CD1c-positive myeloid dendritic cell (primary cell): ENCODE results near the gene ZHX3.
A peak's percentile ranks its signal among the peaks of the same experiment; 100 is the strongest.
"Not testable (repeated sequence)": the region's sequence is repeated elsewhere in the genome, so short reads cannot be mapped to it uniquely, and the experiment has no call there.

Experiments
- DNase-seq: peaks from one replicate; pipeline ENCODE4 v3.0.0-alpha.2; 2016; ENCODE audit errors: extremely low spot score

Gene ZHX3

DNA sequence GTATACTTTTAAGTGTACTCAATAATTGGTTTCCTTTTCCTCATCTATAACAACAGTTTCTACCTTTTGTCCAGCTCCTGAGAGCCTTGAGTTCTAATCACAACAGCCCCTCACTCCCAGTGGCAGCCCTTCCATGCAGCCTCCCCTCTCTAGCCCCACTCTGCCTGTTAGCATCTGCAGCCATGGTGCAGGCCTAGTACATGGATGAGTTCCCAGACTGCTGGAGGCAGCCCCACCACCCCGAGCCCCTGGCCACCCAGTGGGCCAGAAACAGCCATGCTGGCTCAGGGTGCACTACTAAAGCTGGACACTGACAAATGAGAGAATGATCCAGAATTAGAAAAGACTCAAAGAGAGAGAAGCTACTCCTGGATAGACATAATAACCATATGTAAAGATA is 13.4 kb upstream of the ZHX3 start:
- DNase-seq = no peak

DNA sequence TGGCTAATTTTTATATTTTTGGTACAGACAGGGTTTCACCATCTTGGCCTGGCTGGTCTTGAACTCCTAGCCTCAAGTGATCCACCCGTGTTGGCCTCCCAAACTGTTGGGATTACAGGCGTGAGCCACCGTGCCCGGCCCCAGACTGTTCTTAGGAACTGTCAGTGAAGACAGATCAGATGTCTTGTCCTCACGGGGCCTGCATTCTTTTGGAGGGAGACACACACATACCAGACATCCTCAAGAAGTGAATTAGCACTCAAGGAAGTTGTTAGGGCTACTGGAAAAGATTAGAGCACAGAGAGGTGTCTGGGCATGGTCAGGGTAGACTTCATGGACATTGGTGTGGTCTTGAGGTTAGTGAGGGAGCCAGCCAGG is 12.8 kb upstream of the ZHX3 start:
- no peak for DNase-seq

DNA sequence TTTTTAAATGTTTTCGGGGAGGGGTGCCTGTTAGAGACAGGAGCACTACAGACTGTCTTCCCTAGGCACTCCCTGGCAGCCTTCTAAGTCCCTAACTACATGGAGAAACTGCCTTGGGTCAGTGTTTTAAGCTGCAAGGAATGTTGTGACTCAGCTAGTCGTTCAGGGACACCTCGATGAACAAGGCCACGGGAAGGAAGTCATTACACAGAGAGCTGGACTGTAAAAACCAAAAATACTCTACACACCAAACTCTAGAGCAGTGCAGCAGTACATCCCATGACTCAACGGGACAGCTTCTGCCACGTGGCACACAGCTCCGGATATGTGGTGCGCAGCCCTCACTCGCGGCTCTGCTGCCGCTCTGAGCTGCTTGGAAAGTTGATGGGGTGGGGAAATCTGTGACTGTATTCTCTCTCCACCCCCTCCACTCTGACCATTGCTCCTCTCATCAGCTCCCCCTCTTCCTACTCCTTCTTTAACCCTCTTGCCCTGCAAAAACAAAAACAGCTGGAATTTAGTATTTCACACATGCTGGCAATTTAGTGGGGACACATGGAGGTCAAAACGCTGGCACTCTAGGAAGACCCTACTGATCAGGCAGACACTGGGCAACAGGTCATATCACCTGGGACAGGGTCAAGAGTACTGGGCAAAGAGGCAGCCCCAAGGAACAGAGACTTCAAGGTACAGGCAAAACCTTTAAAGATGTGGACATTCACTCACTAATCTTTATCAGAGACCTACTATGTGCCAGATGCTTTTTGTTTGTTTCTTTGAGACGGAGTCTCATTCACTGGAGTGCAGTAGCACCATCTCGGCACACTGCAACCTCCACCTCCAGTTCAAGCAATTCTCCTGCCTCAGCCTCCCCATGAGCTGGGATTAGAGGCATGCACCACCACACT is 12.2 kb upstream of the ZHX3 start:
- peak; percentile 32 for DNase-seq

DNA sequence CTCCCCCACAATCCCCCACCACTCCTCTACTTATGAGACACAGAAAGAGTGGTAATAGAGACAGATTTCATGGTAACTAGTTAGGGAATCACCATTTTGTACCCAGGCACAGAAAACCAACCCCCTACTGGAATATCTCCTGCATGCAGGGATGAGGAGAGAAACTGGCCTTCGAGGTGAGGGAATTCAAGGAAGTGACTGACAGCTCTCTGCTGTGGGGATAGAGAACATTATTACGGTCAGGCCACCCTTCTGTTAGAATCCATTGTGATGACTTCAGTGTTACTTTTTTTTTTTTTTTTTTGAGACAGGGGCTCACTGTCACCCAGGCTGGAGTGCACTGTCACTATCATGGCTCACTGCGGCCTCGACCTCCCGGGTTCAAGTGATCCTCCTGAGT is 9.6 kb upstream of the ZHX3 start:
- DNase-seq = no peak

DNA sequence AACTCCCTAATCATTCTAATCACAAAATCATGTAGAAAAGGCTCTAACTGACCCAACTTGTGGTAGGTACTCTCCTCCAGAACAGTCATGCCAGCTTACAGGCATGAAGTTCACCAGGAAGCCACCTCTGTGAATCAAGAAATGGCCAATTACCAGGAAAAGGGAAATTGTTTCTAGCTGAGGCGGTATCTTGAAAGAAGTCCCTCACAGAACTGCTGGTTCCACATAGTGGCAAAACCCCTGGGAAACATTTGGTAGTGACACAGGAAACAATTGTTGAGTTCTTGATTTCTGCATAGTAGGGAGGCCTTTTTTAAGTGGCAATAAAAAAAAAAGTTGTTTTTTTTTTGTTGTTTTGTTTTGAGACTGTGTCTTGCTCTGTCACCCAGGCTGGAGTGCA is 3.4 kb upstream of the ZHX3 start:
- peak; percentile 50 for DNase-seq

DNA sequence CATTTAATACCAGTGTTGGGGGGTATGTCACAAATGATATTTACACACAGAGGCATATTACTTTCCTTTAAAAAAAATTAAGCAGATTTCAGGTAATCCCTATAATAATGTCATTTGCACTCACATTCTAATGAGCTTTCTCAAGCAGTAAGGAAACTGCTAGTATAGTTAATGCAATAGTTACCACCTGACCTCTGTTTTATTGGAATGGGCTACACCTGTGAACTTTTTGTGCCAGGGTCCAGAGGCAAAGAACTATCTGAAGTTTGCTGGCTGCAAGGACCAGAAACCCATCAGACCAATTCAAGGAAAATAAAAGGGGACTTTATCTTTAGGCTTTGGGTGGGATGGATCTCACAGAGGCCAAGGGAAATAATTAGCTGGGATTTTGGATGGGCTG is 2.9 kb upstream of the ZHX3 start:
- DNase-seq = no peak

DNA sequence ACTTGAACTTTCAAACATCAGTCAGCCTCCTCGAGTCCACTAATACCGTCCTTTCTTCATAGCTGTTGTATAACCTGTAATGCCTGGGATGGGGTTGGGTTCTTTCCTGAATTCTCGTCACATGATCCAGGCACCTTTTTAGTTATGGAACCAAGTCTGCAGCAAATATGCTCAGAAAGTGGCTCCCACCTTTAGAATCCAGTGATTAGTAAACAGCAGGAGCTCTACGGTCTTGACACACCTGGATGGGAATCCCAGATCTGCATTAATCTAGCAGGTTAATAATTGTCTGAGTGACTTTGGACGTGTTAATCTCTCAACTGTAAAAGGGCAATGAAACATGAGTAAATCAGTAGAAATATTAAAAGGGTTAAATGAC is 729 bp upstream of the ZHX3 start:
- DNase-seq = no peak

DNA sequence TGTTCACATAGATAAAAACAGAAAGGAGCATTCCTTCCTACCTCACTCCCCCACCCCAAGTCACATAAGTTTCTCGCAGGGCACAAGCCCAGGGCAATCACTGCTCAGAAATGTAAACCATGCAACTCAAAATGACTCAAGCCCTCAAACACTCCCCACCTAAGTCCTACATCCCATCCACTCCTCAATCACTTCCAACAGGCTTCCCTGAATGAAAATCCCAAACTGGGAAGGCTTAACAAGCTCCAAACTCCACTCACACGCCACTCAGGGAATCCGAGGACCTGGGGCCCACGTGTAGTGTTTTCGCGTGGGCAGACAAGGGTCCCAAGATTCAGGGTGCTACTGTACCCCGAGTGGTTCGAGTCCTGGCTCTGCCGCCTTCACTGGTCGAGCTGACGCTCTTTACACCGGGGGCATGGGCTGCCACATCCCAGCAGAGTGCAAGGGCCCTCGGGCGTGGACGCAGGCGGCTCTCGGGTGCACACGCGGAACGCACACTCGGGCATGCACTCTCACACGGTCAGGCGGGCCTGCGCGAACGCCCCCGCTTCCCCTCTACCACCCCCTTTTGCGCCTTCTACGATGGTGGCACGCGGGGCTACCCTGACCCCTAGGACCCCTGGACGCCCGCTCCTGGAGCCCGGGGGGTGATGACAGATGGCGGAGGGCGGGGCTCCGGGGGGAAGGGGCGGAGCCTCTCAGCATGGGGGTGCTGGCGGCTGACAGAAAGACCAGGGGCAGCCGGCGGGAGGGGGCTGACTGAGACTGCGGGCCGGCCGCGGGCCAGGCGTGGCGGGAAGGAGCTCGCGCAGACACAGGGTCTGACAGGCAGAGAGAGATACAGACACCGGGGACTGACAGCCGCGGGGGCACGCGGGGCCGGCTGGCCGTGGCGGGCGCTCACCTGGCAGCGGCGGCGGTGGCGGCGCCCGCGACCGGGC is 657 bp downstream of the ZHX3 start:
- DNase-seq = peak; percentile 73

DNA sequence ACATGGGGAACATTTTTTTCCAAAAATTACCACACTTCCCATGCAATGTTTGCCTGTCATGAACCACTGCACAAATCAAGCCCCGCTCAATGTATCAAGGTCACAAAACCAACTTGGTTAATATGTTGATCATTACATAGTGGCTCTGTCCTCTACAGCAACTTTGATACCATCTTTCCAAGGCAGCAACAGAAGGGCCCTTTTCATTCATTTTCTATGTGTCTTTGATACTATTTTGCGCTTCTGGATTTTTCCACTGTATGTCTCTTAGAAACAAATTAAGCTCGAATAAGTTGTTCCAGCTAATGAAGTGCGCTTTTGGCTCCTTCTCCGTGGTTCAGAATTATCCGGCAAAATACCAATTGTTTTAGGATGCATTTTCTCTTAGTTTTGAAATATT is 1.5 kb downstream of the ZHX3 start:
- DNase-seq = no peak

DNA sequence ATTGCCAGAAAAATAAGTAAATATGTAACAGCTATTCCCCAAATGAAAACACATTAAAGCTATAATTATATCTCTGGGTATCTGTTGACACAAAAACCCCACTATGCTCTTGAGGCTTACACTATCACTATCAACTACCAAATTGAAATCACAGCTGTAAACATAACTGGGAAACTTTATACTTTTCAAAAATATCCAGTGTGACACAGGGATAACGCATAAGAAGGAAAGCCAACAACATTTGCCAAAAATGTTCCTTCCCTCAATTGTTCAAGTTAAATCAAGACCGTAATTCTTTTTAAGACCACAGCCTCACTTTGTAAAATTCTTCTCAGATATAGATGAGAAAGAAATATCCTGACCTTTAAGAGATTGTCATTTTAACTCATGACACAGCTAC is 3.1 kb downstream of the ZHX3 start:
- DNase-seq = no peak

DNA sequence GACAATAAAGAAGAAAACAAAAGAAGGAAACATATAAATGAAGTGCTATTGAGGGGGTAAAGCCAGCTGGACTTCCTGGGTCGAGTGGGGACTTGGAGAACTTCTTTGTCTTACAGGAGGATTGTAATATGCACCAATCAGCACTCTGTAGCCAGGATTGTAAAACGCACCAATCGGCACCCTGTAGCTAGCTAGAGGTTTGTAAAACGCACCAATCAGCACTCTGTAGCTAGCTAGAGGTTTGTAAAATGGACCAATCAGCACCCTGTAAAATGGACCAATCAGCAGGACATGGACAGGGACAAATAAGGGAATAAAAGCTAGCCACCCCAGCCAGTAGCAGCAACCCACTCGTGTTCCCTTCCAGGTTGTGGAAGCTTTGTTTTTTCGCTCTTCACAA is 5.5 kb downstream of the ZHX3 start:
- not testable (repeated sequence) for DNase-seq

DNA sequence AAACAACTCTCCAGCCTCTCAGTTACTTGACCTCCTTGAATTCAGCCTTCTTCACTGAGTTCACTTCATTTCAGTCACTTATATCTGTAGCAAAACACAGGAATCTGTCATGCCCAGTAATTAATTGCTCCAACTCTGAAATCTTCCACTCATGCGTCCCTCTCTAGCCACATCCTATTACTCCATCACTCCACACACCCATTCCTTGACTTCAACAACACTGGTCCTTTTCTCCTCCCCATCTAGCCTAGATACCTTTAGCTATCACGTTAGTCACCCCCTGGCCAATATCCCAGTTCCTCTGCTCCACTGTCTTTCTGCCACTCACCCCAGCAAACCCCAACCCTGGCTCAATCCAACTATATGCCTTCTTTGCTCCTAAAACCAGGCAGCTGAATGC is 7.7 kb downstream of the ZHX3 start:
- DNase-seq = no peak

DNA sequence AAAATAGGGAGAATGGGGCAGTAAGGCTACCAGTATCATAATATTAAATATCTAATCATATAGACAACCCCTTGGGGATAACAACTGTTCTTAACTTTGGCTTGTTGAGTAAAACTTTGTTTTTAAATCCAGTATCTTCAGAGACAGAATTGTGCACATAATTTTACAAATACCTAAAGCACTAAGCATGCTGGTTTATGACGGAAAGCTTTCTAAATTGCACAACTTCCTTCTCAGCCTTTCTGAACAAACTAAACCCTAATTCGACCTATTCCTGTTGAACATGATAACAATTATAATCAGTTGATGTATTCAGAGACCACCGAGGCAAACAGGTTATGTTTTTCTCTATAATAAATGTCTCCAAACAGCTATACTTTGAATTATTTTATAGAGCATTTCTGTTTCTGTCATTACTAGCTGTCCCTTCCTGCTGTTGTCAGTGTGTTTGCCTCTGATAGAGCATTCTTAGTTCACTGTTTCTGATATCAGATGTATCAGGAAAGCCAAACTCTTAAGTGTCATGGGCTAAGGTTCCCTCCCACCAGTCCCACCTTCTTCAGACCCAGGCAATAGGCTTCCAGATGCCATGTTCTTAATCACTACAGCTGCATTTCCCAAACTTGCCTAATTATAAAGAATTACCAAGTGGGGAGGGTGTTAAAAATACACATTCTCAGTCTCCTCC is 8.7 kb downstream of the ZHX3 start:
- DNase-seq = no peak

DNA sequence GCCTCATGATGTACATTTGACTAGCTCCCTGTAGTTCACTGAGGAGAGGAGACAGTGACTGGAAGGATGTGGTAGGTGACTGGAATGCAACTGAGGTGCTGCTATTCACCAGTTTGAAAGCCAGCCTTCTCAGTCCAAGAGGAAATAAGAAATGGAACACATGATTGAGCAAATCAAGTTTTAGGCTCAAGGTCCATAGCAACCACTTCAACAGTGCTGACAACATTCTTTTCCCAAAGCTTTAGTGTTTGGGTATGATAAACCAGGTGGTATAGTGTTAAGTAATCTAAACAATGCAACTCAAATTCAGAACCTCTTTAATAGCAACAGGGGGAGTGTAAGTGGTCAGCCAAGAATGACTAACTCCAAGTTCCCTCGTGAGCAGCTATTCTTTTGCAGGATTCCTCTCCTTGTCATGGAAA is 9.2 kb downstream of the ZHX3 start:
- no peak for DNase-seq

DNA sequence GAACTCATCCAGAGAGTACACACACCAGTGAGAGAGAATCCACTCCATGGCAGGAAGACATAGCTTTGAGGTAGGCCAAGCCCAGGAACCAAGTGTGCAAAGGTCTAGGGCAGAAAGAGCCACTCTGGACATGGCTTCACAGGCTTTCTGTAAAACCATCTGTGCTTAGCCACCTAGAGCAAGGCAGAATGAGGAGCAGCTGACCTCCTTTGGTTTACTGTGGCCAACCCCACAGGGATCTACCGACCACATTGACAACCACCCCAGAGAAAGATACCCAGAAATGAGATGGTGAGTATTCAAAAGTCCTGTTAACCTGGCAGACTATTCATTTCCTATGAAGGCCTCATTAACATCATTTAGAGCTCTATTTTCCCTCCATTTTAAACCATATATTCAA is 10.5 kb downstream of the ZHX3 start:
- no peak for DNase-seq

DNA sequence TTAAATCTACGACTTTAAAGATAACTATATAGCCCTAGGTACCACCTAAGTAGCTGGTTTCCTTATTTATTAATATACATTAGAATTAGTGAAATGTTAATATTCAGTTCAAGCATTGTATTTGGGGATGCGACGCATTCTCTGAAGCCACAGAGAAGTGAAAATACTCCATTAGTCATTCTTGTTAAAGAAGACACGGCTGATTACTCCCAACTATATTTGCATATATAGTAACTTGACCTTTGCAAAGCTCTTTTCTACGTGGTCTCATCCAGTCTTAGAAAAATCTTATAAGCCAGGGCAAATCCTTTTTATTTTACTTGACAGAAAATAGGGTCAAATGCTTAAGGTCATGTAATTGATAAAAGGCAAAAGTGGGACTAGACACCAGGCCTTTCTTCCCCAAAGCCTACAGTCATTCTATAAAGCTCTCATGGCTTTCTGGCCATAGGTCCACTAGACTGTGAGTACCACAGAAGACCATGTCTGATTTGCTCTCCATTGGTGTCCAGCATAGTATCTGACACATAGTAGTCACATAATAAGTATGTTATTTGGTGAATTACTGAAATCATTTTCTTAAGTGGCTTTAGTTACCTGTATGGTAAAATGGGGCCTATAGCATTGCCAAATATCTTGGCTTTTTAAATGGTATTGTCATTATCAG is 11.3 kb downstream of the ZHX3 start:
- DNase-seq = peak; percentile 47

DNA sequence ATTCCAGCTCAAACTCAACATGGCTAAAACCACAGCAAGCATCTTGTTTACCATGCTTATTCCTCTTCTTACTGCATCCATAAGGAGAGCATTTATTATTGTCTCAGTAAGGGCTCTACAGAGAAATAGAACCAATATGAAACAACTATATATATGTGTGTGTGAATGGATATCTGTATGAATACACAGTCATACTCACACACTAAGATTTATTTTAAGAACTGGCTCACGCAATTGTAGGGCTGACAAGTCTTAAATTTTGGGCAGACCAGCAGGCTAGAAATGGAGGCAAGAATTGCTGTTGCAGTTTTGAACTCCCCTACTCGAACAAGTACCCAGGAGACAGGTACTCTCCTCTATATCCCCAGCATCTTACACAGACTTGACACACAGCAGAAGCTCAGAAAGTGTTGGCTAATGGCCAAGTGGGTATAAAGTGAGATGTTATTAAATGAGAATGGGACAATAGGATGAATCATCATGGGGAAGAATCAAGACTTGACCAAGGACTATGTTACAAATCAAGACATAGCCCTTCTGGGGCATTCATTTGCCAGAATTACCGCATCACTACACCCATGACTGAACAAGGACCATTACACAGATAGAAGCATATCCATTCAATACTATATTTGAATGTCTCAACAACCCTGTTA is 13.0 kb downstream of the ZHX3 start:
- DNase-seq = no peak

DNA sequence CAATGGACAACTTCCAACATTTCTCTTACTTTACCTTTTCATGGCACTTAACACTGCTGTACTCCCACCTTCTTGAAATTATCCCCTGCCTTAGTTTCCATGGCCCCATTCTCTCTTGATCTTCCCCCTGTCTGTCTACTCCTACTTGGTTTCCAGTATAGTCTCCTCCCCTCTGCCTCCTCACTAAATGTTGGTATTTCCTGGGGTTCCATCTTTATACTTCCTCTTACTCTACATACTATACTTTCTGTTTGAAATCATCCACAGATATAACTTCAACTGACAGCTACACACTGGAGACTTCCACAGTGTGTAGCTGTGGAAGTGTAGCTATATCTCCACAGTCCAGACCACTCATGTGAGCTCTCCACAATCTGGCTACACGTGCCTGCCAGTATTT is 13.5 kb downstream of the ZHX3 start:
- DNase-seq = no peak

DNA sequence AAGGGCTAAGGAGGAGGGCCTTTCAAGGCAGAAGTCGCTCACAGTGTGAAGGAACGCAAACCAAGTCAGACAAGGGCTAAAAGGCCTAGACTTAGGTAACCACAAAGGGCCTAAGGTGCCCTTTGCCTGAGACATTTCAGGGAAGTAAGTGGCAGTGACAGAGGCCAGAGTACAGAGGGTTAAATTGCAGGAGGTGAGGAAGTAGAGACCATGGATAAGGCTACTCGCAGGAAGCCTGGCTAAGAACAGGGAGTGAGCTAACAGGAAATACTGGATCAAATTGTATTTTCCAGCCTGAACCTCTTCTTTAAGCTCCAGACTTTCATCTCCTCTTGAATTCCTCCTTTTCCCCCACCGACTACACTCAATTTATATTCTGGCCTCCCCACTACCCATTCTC is 16.6 kb downstream of the ZHX3 start:
- DNase-seq = no peak

DNA sequence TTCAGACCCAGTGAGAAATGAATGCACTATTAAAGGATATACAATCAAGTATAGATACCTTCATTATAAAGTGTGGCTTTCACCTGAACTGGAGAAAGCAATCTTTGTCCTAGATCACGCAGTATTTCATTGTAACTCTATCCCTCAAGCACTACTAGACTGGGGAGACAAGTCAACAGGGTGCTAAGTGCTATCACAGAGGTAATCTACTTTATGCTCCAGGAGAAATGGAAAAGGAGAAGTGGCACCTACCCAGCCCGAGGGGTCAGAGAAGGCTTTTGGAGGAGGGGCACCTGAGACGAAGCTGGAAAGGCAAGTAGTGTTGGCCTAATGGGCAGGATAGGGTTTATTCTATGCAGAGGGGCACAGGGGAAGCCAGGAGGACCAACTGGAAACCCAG is 17.1 kb downstream of the ZHX3 start:
- no peak for DNase-seq

DNA sequence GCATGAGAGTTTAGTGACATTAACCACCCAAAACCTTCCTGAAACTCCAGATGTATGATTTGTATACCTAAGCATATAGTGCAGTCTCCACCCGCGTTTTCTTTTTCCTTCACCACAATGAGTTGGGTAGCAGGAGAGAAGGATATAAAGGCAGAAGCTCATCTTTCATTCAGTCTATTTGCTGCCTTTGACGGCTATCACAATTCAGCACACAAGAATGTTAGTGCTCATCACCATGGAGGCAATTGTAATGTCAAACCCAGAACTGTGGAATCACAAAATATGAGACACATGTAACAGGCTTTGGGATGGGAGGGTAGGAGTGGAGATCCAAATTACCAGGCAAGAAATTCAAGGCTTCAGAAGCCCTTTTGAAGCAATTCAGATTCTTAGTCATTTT is 17.6 kb downstream of the ZHX3 start:
- no peak for DNase-seq
